Fibroblast of lung (primary cell): ENCODE results near the gene PCBP3.

Experiments
- EZH2 ChIP-seq: IDR thresholded peaks from 2 replicates; pipeline ENCODE4 v1.5.1; 2012; ENCODE audit warnings: low read length, control low read depth, mild to moderate bottlenecking; ENCODE audit errors: missing control alignments
- TF ChIP-seq, protein P1 (sequence below), 2 donors: IDR thresholded peaks in 1 of 2; conservative IDR thresholded peaks in 1 of 2; 1 replicate in 1 of 2; 2 replicates in 1 of 2; pipeline ENCODE4 v1.5.1; 2011 to 2012; ENCODE audit warnings: low read length in 2 of 2, control low read depth in 1 of 2, inconsistent platforms in 1 of 2, low read depth in 1 of 2, mild to moderate bottlenecking in 1 of 2

DNA sequence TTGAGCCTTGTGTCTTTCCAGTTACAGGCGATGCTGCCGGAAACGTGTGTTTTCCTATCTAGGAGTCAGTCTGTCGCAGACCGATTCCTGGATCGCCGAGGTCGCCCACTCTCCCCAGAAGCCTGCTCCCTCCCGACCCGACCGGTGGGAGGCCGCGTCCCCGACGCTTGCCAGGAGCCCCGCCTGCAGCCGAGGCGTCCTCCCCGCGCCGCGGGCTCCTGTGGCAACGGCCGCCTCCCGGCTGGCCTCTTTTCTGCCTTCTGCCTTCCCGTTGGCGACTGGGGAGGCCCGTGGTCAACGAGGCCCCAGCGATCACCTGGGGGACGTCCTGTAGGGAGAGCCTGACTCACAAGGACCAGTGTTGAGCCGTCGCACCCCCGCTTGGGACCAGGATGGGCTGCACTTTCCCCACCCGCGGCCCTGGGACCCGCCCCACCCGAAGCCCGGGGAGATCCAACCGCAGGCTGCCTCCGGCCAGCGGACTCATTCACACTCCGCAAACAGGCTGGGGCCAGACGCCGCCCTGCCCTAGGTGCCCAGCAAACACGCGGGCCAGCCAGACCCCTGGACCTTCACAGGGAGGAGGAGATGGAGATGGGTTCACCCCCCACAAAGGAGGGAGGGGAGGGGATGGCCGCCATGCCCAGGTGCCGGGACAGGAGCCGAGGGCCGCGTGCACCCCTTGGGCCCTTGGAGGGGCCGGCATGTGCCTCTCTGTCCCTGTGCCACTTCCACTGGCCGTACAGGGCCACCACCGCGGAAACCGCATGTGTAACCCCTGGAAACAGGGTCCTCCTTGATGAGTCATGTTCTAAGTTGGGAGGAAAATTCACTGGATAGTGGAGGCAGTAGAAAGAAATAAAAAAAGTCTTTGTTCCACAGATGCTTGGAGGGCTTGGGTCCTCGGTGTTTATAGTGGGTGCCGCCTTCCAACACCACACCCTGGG lies 330.8 kb downstream of the PCBP3 start:
- TF ChIP-seq, protein P1, sequence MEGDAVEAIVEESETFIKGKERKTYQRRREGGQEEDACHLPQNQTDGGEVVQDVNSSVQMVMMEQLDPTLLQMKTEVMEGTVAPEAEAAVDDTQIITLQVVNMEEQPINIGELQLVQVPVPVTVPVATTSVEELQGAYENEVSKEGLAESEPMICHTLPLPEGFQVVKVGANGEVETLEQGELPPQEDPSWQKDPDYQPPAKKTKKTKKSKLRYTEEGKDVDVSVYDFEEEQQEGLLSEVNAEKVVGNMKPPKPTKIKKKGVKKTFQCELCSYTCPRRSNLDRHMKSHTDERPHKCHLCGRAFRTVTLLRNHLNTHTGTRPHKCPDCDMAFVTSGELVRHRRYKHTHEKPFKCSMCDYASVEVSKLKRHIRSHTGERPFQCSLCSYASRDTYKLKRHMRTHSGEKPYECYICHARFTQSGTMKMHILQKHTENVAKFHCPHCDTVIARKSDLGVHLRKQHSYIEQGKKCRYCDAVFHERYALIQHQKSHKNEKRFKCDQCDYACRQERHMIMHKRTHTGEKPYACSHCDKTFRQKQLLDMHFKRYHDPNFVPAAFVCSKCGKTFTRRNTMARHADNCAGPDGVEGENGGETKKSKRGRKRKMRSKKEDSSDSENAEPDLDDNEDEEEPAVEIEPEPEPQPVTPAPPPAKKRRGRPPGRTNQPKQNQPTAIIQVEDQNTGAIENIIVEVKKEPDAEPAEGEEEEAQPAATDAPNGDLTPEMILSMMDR (conservative IDR thresholded peaks at IDR 0.05 in 1 of 2, IDR thresholded peaks at IDR 0.05 in 1 of 2; ENCODE audit: low read depth in 1 of 2, low read length in 2 of 2): no peak
- no peak for TF ChIP-seq EZH2
